C4-2B (cell line): ENCODE data around the gene SLC7A6OS.

Experiments
- CTCF ChIP-seq: fragments of 450-650 bp; conservative IDR thresholded peaks from 2 replicates; pipeline ENCODE4 v1.5.1; 2017; ENCODE audit warnings: mild to moderate bottlenecking
- ZFX ChIP-seq: fragments of 450-650 bp; IDR thresholded peaks from 2 replicates; pipeline ENCODE4 v1.6.1; 2017

GRCh38 chr16:68310437-68310773 lies 341 bp downstream of the SLC7A6OS start:
- TF ChIP-seq CTCF (no peak), ZFX (no peak)
